Measurements from ENCODE around the gene CHCHD4.

Gene CHCHD4

DNA sequence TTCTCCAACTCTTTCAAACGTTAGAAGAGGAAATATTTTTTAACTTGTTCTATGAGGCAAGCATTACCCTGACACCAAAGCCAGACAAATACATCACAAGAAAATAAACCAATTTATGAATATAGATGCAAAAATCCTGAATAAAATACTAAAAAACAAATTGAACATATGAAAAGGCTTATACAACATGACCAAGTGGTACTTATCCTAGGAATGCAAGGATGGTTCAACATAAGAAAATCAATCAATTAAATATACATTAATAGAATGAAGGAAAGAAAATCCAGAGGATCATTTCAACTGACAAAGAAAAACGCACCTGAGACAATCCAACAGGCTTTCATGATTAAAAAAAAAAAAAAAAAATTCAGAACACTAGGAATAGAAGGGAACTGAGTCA lies 36.6 kb upstream of the CHCHD4 start (continued):
- TF ChIP-seq ZNF768 (tag by site-specific recombination; IDR thresholded peaks at IDR 0.05), result no peak
- no peak for TF ChIP-seq ZNF585B (tag by site-specific recombination; IDR thresholded peaks at IDR 0.05)
- TF ChIP-seq ZBTB8A (tag by site-specific recombination; IDR thresholded peaks at IDR 0.05), result no peak
- no peak for TF ChIP-seq ZBTB10 (tag by site-specific recombination; IDR thresholded peaks at IDR 0.05)

DNA sequence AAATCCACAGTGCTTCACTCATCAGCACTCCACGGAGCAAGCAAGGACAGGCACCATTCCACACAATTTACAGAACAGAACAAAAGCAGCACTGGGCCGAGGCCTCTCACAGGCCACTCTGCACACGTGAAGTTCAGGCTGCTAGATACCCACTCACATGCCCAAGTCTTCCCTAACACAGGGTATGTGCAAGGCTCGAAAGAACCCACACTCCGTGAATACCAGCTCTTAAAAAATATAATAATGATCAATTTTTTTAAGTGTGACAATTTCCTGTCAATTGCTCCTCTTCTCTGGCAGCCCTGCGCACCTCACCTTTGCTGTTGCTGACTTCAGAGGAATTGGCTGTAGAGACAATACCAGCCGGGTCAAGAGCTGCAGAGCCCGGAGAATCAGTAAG lies 34.8 kb upstream of the CHCHD4 start:
- POLR2A ChIA-PET, result interaction anchor here (0.6 kb wide), 1 partner anchor 25 kb away, joined by 3 read pairs; no protein-coding TSS in a partner anchor
- Histone ChIP-seq H3K4me1 (ENCODE audit: control insufficient read depth, insufficient read depth, low read length) (no peaks in the 10 kb centered on the region), H3K9me3 (ENCODE audit: control insufficient read depth, insufficient read depth, low read depth, low read length) (no peaks in the 10 kb centered on the region), H3K27ac (ENCODE audit: extremely low read depth, low read depth, low read length) (no peak overlapping the region), H3K4me3 (ENCODE audit: low read depth, low read length) (no peak overlapping the region), H3K36me3 (ENCODE audit: control insufficient read depth in 2 of 2, insufficient read depth in 1 of 2, low read length in 2 of 2) (peaks cover 37 to 96% of the 10 kb centered on the region in 2 experiments)
- CTCF ChIA-PET, result no interaction called here
- TF ChIP-seq OSR2 (tag by site-specific recombination; IDR thresholded peaks at IDR 0.05), result no peak
- no peak for TF ChIP-seq SALL2 (tag by site-specific recombination; IDR thresholded peaks at IDR 0.05; ENCODE audit: borderline replicate concordance)
- TF ChIP-seq ZNF707 (tag by site-specific recombination; IDR thresholded peaks at IDR 0.05), result no peak
- TF ChIP-seq ZNF10 (tag by site-specific recombination; IDR thresholded peaks at IDR 0.05), result no peak
- TF ChIP-seq ZNF776 (tag by site-specific recombination; IDR thresholded peaks at IDR 0.05; ENCODE audit: borderline replicate concordance), result no peak
- no peak for TF ChIP-seq ZNF24 (tag by site-specific recombination; IDR thresholded peaks at IDR 0.05)
- TF ChIP-seq ZNF580 (tag by site-specific recombination; IDR thresholded peaks at IDR 0.05), result no peak
- no peak for TF ChIP-seq ZNF426 (tag by site-specific recombination; IDR thresholded peaks at IDR 0.05)
- TF ChIP-seq ZNF112 (tag by site-specific recombination; IDR thresholded peaks at IDR 0.05), result no peak
- TF ChIP-seq ZNF394 (tag by site-specific recombination; IDR thresholded peaks at IDR 0.05; ENCODE audit: borderline replicate concordance), result no peak
- TF ChIP-seq ZFP41 (tag by site-specific recombination; IDR thresholded peaks at IDR 0.05; ENCODE audit: borderline replicate concordance), result no peak
- TF ChIP-seq, protein P1, sequence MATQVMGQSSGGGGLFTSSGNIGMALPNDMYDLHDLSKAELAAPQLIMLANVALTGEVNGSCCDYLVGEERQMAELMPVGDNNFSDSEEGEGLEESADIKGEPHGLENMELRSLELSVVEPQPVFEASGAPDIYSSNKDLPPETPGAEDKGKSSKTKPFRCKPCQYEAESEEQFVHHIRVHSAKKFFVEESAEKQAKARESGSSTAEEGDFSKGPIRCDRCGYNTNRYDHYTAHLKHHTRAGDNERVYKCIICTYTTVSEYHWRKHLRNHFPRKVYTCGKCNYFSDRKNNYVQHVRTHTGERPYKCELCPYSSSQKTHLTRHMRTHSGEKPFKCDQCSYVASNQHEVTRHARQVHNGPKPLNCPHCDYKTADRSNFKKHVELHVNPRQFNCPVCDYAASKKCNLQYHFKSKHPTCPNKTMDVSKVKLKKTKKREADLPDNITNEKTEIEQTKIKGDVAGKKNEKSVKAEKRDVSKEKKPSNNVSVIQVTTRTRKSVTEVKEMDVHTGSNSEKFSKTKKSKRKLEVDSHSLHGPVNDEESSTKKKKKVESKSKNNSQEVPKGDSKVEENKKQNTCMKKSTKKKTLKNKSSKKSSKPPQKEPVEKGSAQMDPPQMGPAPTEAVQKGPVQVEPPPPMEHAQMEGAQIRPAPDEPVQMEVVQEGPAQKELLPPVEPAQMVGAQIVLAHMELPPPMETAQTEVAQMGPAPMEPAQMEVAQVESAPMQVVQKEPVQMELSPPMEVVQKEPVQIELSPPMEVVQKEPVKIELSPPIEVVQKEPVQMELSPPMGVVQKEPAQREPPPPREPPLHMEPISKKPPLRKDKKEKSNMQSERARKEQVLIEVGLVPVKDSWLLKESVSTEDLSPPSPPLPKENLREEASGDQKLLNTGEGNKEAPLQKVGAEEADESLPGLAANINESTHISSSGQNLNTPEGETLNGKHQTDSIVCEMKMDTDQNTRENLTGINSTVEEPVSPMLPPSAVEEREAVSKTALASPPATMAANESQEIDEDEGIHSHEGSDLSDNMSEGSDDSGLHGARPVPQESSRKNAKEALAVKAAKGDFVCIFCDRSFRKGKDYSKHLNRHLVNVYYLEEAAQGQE (tag by site-specific recombination; IDR thresholded peaks at IDR 0.05), result no peak
- no peak for TF ChIP-seq ZBTB11 (tag by site-specific recombination; conservative IDR thresholded peaks at IDR 0.05; ENCODE audit: low read depth)
- TF ChIP-seq ZSCAN16 (tag by site-specific recombination; IDR thresholded peaks at IDR 0.05), result no peak
- no peak for TF ChIP-seq ATF2 (tag by site-specific recombination; IDR thresholded peaks at IDR 0.05; ENCODE audit: low read depth)

All from HEK293 (cell line).